PFSK-1 (cell line): Measurements from ENCODE around the gene CBLN3.

ENCODE experiments used
- FOXP2 ChIP-seq: optimal IDR thresholded peaks from 2 replicates; pipeline ENCODE3; 2011; ENCODE audit warnings: borderline replicate concordance, control low read depth, inconsistent platforms; ENCODE audit not compliant: insufficient read depth; ENCODE audit errors: extremely low read length, extremely low read depth
- POLR2AphosphoS5 ChIP-seq: IDR thresholded peaks from 2 replicates; pipeline ENCODE4 v1.6.1; 2012; ENCODE audit warnings: low read depth, mild to moderate bottlenecking, control low read depth, low read length, moderate library complexity
- SIN3A ChIP-seq: IDR thresholded peaks from 2 replicates; pipeline ENCODE4 v1.6.1; 2012; ENCODE audit warnings: mild to moderate bottlenecking, low read length, moderate library complexity, borderline replicate concordance; ENCODE audit not compliant: insufficient read depth
- TAF1 ChIP-seq: IDR thresholded peaks from 2 replicates; pipeline ENCODE4 v1.6.1; 2012; ENCODE audit warnings: low read length, control low read depth, borderline replicate concordance; ENCODE audit not compliant: insufficient read depth
- TF ChIP-seq, protein P1 (sequence below), 2 experiments: IDR thresholded peaks; 2 replicates each; pipeline versions ENCODE4 v1.6.1 to v1.8.0; 2011 to 2012; ENCODE audit warnings: low read depth in 2 of 2, low read length in 2 of 2, control low read depth in 1 of 2, inconsistent platforms in 1 of 2, mild to moderate bottlenecking in 1 of 2, moderate library complexity in 1 of 2; ENCODE audit not compliant: insufficient read depth in 1 of 2

DNA sequence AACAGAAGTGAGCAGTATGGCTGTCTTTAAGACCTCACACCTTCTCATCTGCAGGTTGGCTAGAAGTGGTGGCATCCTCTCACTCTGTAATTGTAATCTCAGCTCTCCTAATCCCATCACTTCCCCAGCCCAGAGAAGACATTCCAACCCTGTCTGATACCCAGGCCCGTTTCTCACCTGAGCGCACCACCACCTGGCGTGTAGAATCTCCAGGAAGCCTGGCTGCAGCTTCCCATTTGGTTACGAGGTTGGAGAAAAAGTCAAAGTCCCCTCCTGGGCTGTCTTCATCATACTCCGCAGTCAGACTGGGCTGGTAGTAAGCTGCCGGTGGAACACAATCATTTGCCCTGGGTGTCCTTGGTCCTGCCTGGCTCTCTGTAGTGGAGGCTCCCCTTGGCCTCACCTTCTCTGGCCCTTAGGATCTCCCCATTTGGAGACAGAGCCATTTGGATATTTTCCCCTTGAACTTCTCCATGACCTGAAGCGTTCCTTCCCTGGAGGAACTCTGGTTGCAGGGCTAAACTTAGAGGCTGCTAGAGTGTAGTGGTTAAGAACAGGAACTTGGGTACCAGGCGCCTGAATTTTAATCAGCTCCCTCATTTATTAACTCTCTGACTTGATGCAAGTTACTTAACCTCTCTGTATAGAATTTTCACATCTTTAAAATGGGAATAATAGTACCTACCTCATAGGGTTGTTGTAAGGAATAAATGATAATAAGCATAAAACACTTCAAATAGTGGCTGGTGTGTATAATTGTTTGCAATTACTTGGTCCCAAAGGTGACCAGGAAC, 11.3 kb upstream of the CBLN3 start:
- TF ChIP-seq POLR2AphosphoS5 (peak; percentile 32; the same call in 1 of the 2 replicates), TAF1 (no peak), SIN3A (no peak), FOXP2 (no peak)
- TF ChIP-seq, protein P1, sequence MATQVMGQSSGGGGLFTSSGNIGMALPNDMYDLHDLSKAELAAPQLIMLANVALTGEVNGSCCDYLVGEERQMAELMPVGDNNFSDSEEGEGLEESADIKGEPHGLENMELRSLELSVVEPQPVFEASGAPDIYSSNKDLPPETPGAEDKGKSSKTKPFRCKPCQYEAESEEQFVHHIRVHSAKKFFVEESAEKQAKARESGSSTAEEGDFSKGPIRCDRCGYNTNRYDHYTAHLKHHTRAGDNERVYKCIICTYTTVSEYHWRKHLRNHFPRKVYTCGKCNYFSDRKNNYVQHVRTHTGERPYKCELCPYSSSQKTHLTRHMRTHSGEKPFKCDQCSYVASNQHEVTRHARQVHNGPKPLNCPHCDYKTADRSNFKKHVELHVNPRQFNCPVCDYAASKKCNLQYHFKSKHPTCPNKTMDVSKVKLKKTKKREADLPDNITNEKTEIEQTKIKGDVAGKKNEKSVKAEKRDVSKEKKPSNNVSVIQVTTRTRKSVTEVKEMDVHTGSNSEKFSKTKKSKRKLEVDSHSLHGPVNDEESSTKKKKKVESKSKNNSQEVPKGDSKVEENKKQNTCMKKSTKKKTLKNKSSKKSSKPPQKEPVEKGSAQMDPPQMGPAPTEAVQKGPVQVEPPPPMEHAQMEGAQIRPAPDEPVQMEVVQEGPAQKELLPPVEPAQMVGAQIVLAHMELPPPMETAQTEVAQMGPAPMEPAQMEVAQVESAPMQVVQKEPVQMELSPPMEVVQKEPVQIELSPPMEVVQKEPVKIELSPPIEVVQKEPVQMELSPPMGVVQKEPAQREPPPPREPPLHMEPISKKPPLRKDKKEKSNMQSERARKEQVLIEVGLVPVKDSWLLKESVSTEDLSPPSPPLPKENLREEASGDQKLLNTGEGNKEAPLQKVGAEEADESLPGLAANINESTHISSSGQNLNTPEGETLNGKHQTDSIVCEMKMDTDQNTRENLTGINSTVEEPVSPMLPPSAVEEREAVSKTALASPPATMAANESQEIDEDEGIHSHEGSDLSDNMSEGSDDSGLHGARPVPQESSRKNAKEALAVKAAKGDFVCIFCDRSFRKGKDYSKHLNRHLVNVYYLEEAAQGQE (IDR thresholded peaks at IDR 0.05; ENCODE audit: insufficient read depth in 1 of 2, low read depth in 2 of 2, low read length in 2 of 2) = no peak
